Measurements from ENCODE around the gene KAZALD1. TPM values are rescaled to one million over a fixed set of nuclear protein-coding genes. Genes with fewer than 3 reads are reported as not detected.

Gene KAZALD1
- total RNA-seq, 3 donors from 2014 or later (not counting 1 experiment from before 2014, with no cell fraction given), result 0.49 TPM; not detected in 2

- no peaks in the 10 kb centered on the region for H3K9me3 ChIP-seq (ENCODE audit: control insufficient read depth, insufficient read depth, low read length)
- WGBS (ENCODE audit: insufficient coverage), result 78% methylated on average over 5 of the region's 6 CpGs
- H3K36me3 ChIP-seq (ENCODE audit: control insufficient read depth, insufficient read depth, low read length), result no peaks in the 10 kb centered on the region
- no peak for ATAC-seq
- Mint-ChIP-seq H3K27ac (no peak overlapping the region), H3K36me3 (no peaks in the 10 kb centered on the region), H3K4me3 (no peak overlapping the region), H3K4me1 (peaks cover 0 to 4% of the 10 kb centered on the region in 2 donors), H3K9me3 (no peaks in the 10 kb centered on the region), H3K27me3 (ENCODE audit: low read depth in 2 of 2) (peaks cover 47 to 48% of the 10 kb centered on the region in 2 donors)
- H3K4me1 ChIP-seq (ENCODE audit: control insufficient read depth, insufficient read depth, low read length), result no peaks in the 10 kb centered on the region
- no peak overlapping the region for H3K4me3 ChIP-seq (ENCODE audit: low read length)
- intact Hi-C loops (cut with micrococcal nuclease), result loop anchor here (1.0 kb wide), 1 partner anchor 47 kb away; no protein-coding TSS in a partner anchor
- H3K27me3 ChIP-seq (ENCODE audit: control insufficient read depth, insufficient read depth, low read length), result no peaks in the 10 kb centered on the region
- no peak for DNase-seq
- TF ChIP-seq CTCF (IDR thresholded peaks at IDR 0.05), result no peak
- no peak overlapping the region for H3K27ac ChIP-seq (ENCODE audit: low read length)
Measured at GRCh38 chr10:101095004-101095403, 33.2 kb downstream of the KAZALD1 start.

GRCh38 chr10:101095550-101096213 is 33.9 kb downstream of the KAZALD1 start:
- H3K4me1 Mint-ChIP-seq, result peaks cover 0 to 4% of the 10 kb centered on the region in 2 donors
- H3K27me3 ChIP-seq (ENCODE audit: control insufficient read depth, insufficient read depth, low read length), result no peaks in the 10 kb centered on the region
- no peak overlapping the region for H3K27ac Mint-ChIP-seq
- H3K27me3 Mint-ChIP-seq (ENCODE audit: low read depth in 2 of 2), result peaks cover 43 to 48% of the 10 kb centered on the region in 2 donors
- peak; percentile 77 to 98 (median 96) for ATAC-seq
- H3K4me3 ChIP-seq (ENCODE audit: low read length), result no peak overlapping the region
- no peaks in the 10 kb centered on the region for H3K4me1 ChIP-seq (ENCODE audit: control insufficient read depth, insufficient read depth, low read length)
- H3K36me3 Mint-ChIP-seq, result no peaks in the 10 kb centered on the region
- DNase-seq, result peak; percentile 66 to 84
- no peaks in the 10 kb centered on the region for H3K9me3 ChIP-seq (ENCODE audit: control insufficient read depth, insufficient read depth, low read length)
- intact Hi-C loops (cut with micrococcal nuclease), result loop anchor here (1.0 kb wide), 1 partner anchor 47 kb away; no protein-coding TSS in a partner anchor
- peak; percentile 82 for TF ChIP-seq CTCF (IDR thresholded peaks at IDR 0.05)
- H3K9me3 Mint-ChIP-seq, result no peaks in the 10 kb centered on the region
- no peak overlapping the region for H3K4me3 Mint-ChIP-seq
- no peak overlapping the region for H3K27ac ChIP-seq (ENCODE audit: low read length)
- WGBS (ENCODE audit: insufficient coverage), result 19% methylated on average over 7 of the region's 7 CpGs
- H3K36me3 ChIP-seq (ENCODE audit: control insufficient read depth, insufficient read depth, low read length), result no peaks in the 10 kb centered on the region

- intact Hi-C loops (cut with micrococcal nuclease), result no loop called here
- Histone ChIP-seq H3K27me3 (ENCODE audit: control insufficient read depth, insufficient read depth, low read length) (no peaks in the 10 kb centered on the region), H3K27ac (ENCODE audit: low read length) (no peak overlapping the region), H3K9me3 (ENCODE audit: control insufficient read depth, insufficient read depth, low read length) (no peaks in the 10 kb centered on the region), H3K4me3 (ENCODE audit: low read length) (no peak overlapping the region), H3K4me1 (ENCODE audit: control insufficient read depth, insufficient read depth, low read length) (no peaks in the 10 kb centered on the region), H3K36me3 (ENCODE audit: control insufficient read depth, insufficient read depth, low read length) (no peaks in the 10 kb centered on the region)
- ATAC-seq (no peak), DNase-seq (no peak)
- Mint-ChIP-seq H3K27me3 (ENCODE audit: low read depth in 2 of 2) (peaks cover 37 to 46% of the 10 kb centered on the region in 2 donors), H3K4me1 (peaks cover 0 to 4% of the 10 kb centered on the region in 2 donors), H3K36me3 (no peaks in the 10 kb centered on the region), H3K9me3 (no peaks in the 10 kb centered on the region), H3K27ac (no peak overlapping the region), H3K4me3 (no peak overlapping the region)
- TF ChIP-seq CTCF (IDR thresholded peaks at IDR 0.05), result no peak
- 90% methylated on average over 4 of the region's 4 CpGs for WGBS (ENCODE audit: insufficient coverage)
Measured at GRCh38 chr10:101096378-101096777, 34.6 kb downstream of the KAZALD1 start.

All from natural killer cell (primary cell).